Peyer's patch (tissue), 4 donors: Measurements from ENCODE around the gene LY6G6D. TPM values are rescaled to one million over a fixed set of nuclear protein-coding genes. Genes with fewer than 3 reads are reported as not detected.

Experiments
- DNase-seq, 3 donors: peaks; one replicate each; pipeline ENCODE4 v3.0.0-alpha.2; 2017 to 2019
- H3K27ac ChIP-seq, 4 donors: fragments of 200-600 bp; sonication (generic); one replicate each; pipeline ENCODE4 v1.5.1; 2016 to 2019
- H3K27me3 ChIP-seq, 2 donors: fragments of 200-600 bp; sonication (generic); one replicate each; pipeline ENCODE4 v1.5.1; 2019
- H3K36me3 ChIP-seq, 3 donors: fragments of 200-600 bp; sonication (generic); one replicate each; pipeline ENCODE4 v1.5.1; 2016 to 2019
- H3K4me1 ChIP-seq, 4 donors: fragments of 200-600 bp; sonication (generic); one replicate each; pipeline ENCODE4 v1.5.1; 2016 to 2019
- H3K4me3 ChIP-seq, 4 donors: fragments of 200-600 bp; sonication (generic); 1 replicate in 3 of 4; 2 replicates in 1 of 4; pipeline ENCODE4 v1.5.1; 2016 to 2019; ENCODE audit warnings: mild to moderate bottlenecking in 1 of 4
- H3K9me3 ChIP-seq, 4 donors: fragments of 200-600 bp; sonication (generic); one replicate each; pipeline ENCODE4 v1.5.1; 2016 to 2019; ENCODE audit warnings: mild to moderate bottlenecking in 1 of 4
- POLR2A ChIP-seq, 2 donors: fragments of 450-650 bp; IDR thresholded peaks; one replicate each; pipeline ENCODE4 v1.5.1; 2017; ENCODE audit warnings: antibody characterized with exemption in 2 of 2, mild to moderate bottlenecking in 2 of 2, moderate library complexity in 2 of 2
- total RNA-seq, 4 donors: library from RNA; depleted of rRNA; stranded (reverse); fragments of >200 nt; gene quantifications; one replicate each; pipeline ENCODE4 v1.1.0, GENCODE V29; 2016
- TF ChIP-seq, protein P1 (sequence below), 6 experiments: fragments of 450-650 bp in 4 of 6; fragments of 200-600 bp in 2 of 6; sonication (generic) in 1 of 6; IDR thresholded peaks; one replicate each; pipeline ENCODE4 v1.5.1; 2017 to 2019; ENCODE audit warnings: antibody characterized with exemption in 6 of 6, mild to moderate bottlenecking in 3 of 6, moderate library complexity in 1 of 6

The LY6G6D gene
- total RNA-seq, 4 donors from 2014 or later, result not detected

DNA sequence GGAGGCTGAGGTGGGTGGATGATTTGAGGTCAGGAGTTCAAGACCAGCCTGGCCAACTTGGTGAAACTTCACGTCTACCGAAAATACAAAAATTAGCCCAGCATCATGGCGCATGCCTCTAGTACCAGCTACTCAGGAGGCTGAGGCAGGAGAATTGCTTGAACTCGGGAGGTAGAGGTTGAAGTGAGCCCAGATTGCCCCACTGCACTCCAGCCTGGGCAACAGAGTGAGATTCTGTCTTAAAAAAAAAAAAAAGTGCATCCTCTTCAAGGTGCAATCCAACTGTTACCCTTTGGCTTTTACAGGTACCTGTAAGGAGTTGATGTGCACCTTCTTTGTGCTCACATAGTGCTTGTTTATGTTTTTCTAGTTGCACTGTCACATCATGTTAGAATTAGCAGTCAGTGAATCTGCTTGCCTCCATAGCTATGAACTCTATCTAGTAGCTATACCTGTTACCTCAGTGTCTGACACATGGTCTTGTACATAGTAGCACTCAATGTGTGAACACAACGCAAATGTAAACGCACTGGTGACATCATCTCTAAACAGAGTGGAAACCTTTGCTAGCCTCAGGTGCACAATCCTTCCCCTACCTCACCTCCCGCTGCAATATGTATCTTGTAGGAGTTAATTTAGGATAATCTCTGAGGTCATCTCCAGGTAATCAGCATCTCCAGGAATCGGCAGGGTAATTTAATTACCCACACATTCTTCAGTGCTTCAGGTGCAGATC is 34.3 kb downstream of the LY6G6D start:
- DNase-seq, result no peak
- Histone ChIP-seq H3K27me3 (no peaks in the 10 kb centered on the region), H3K9me3 (no peaks in the 10 kb centered on the region), H3K4me1 (no peaks in the 10 kb centered on the region), H3K27ac (no peak overlapping the region), H3K4me3 (no peak overlapping the region), H3K36me3 (no peaks in the 10 kb centered on the region)
- TF ChIP-seq POLR2A (IDR thresholded peaks at IDR 0.05), result no peak
- TF ChIP-seq, protein P1, sequence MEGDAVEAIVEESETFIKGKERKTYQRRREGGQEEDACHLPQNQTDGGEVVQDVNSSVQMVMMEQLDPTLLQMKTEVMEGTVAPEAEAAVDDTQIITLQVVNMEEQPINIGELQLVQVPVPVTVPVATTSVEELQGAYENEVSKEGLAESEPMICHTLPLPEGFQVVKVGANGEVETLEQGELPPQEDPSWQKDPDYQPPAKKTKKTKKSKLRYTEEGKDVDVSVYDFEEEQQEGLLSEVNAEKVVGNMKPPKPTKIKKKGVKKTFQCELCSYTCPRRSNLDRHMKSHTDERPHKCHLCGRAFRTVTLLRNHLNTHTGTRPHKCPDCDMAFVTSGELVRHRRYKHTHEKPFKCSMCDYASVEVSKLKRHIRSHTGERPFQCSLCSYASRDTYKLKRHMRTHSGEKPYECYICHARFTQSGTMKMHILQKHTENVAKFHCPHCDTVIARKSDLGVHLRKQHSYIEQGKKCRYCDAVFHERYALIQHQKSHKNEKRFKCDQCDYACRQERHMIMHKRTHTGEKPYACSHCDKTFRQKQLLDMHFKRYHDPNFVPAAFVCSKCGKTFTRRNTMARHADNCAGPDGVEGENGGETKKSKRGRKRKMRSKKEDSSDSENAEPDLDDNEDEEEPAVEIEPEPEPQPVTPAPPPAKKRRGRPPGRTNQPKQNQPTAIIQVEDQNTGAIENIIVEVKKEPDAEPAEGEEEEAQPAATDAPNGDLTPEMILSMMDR (IDR thresholded peaks at IDR 0.05), result no peak

DNA sequence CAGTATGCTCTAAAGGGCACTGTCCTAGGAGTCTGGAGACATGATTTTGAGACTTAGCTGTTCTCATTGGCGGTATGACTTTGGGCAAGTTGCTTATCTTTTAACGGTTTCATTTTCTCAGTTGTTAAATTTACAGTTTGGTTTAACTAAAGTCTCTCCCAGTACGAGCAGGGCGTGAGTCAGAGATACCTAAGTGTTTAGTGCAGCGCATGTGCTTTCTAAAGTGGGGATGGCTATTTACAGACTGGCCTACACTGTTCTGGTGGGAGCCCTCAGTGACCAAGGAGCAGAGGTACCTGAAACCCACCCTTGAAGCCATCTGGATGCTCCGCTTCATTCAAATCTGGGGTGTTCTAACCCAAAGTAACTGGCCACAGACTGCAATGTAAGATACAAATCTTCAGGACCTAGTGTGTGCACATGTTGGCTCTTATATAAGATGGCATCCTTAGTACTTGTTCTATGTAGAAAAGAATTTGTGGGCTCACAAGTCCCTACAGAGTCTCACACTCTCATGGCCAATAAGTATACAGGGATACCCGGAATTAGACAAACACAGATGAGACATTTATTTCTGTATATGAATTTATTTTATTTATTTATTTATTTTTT is 35.4 kb downstream of the LY6G6D start:
- H3K27ac ChIP-seq, result no peak overlapping the region
- H3K27me3 ChIP-seq, result no peaks in the 10 kb centered on the region
- H3K36me3 ChIP-seq, result no peaks in the 10 kb centered on the region
- no peaks in the 10 kb centered on the region for H3K4me1 ChIP-seq
- no peaks in the 10 kb centered on the region for H3K9me3 ChIP-seq
- TF ChIP-seq POLR2A (IDR thresholded peaks at IDR 0.05), result no peak
- TF ChIP-seq, protein P1 (IDR thresholded peaks at IDR 0.05), result no peak
- no peak overlapping the region for H3K4me3 ChIP-seq
- no peak for DNase-seq

- H3K27ac ChIP-seq, result no peak overlapping the region
- TF ChIP-seq, protein P1 (IDR thresholded peaks at IDR 0.05), result no peak
- no peak for TF ChIP-seq POLR2A (IDR thresholded peaks at IDR 0.05)
- H3K27me3 ChIP-seq, result no peaks in the 10 kb centered on the region
- no peak overlapping the region for H3K4me3 ChIP-seq
- no peaks in the 10 kb centered on the region for H3K9me3 ChIP-seq
- H3K4me1 ChIP-seq, result no peaks in the 10 kb centered on the region
- no peaks in the 10 kb centered on the region for H3K36me3 ChIP-seq
- DNase-seq, result no peak
Measured at GRCh38 chr6:31752739-31753319, 37.7 kb downstream of the LY6G6D start.

DNA sequence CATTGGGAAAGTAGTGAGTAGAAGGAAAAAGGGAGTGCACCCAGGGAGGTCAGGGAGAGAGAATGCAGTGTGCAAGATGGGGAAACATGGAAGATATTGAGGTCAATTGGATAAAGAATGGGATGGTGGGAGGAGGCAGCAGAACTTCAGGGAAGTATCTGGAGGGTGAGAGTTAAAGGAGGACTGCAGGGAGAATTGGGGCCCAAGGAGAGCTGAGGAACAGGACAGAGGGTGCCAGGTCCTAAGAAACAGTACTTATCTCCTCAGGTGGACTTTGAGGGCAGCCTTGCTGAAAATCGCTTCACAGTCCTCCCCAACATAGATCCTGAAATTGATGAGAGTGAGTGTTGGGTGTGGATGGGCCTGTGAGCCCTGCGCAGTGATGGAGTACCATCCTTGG is 43.1 kb downstream of the LY6G6D start:
- DNase-seq, result no peak
- Histone ChIP-seq H3K36me3 (no peaks in the 10 kb centered on the region), H3K27ac (no peak overlapping the region), H3K9me3 (no peaks in the 10 kb centered on the region), H3K4me3 (no peak overlapping the region), H3K4me1 (peaks cover 0 to 13% (median 0%) of the 10 kb centered on the region in 4 donors), H3K27me3 (no peaks in the 10 kb centered on the region)
- no peak for TF ChIP-seq POLR2A (IDR thresholded peaks at IDR 0.05)
- TF ChIP-seq, protein P1 (IDR thresholded peaks at IDR 0.05), result no peak

- Histone ChIP-seq H3K4me3 (no peak overlapping the region), H3K9me3 (no peaks in the 10 kb centered on the region), H3K27ac (peak overlapping the region in 1 of 4 donors; percentile 22), H3K4me1 (peaks cover 0 to 16% (median 0%) of the 10 kb centered on the region in 4 donors), H3K27me3 (no peaks in the 10 kb centered on the region), H3K36me3 (no peaks in the 10 kb centered on the region)
- no peak for DNase-seq
- no peak for TF ChIP-seq POLR2A (IDR thresholded peaks at IDR 0.05)
- TF ChIP-seq, protein P1 (IDR thresholded peaks at IDR 0.05), result peak in 2 of 6 experiments; percentile 22 to 30
Measured at GRCh38 chr6:31760790-31761189, 45.6 kb downstream of the LY6G6D start.
